B cell (primary cell): ENCODE results near the gene CHEK2.

ENCODE experiments used
- EZH2 ChIP-seq: IDR thresholded peaks from 2 replicates; pipeline ENCODE4 v1.6.1; 2012; ENCODE audit warnings: borderline replicate concordance, low read depth, mild to moderate bottlenecking, moderate library complexity, low read length; ENCODE audit not compliant: insufficient read depth, poor library complexity, severe bottlenecking
- TF ChIP-seq, protein P1 (sequence below): fragments of 200-600 bp; IDR thresholded peaks from one replicate; pipeline ENCODE4 v1.8.0; 2022; ENCODE audit warnings: antibody characterized with exemption, mild to moderate bottlenecking

DNA sequence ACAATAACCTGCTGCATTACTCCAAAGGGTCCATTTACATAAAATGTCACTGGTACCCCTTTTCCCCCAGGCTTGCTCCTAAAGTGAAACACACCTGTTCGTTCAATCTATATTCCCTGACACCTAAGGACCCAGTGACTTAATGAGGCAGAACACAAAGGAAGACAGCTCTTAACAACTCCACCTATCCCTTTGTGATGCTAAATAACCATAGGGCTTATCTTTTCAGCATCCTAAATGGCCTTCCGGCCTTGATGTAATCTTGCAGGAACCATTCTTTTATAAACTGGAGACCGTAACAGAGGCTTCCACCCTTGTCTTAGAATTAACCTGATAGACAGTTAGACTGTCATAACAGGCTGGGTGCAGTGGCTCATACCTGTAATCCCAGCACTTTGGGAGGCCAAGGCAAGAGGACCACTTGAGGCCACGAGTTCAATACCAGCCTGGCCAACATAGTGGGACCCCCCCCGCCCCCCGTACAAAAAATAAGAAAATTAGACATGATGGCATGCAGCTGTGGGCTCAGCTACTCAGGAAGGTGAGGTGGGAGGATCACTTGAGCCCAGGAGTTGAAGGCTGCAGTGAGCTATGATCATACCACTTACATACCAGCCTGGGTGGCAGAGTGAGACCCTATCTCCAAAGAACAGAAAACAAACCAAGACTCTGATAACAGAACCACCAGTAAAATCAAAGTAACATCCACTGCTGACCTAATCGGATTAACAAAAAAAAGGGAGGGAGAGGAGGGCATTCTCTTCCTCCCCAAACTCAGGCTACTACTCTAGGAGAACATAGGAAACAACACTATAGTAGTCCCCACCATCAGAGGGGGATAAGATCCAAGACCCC is 5.1 kb downstream of the CHEK2 start:
- TF ChIP-seq, protein P1, sequence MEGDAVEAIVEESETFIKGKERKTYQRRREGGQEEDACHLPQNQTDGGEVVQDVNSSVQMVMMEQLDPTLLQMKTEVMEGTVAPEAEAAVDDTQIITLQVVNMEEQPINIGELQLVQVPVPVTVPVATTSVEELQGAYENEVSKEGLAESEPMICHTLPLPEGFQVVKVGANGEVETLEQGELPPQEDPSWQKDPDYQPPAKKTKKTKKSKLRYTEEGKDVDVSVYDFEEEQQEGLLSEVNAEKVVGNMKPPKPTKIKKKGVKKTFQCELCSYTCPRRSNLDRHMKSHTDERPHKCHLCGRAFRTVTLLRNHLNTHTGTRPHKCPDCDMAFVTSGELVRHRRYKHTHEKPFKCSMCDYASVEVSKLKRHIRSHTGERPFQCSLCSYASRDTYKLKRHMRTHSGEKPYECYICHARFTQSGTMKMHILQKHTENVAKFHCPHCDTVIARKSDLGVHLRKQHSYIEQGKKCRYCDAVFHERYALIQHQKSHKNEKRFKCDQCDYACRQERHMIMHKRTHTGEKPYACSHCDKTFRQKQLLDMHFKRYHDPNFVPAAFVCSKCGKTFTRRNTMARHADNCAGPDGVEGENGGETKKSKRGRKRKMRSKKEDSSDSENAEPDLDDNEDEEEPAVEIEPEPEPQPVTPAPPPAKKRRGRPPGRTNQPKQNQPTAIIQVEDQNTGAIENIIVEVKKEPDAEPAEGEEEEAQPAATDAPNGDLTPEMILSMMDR = no peak
- TF ChIP-seq EZH2 = no peak
